ENCODE measurements around the gene NCOA7.

DNA sequence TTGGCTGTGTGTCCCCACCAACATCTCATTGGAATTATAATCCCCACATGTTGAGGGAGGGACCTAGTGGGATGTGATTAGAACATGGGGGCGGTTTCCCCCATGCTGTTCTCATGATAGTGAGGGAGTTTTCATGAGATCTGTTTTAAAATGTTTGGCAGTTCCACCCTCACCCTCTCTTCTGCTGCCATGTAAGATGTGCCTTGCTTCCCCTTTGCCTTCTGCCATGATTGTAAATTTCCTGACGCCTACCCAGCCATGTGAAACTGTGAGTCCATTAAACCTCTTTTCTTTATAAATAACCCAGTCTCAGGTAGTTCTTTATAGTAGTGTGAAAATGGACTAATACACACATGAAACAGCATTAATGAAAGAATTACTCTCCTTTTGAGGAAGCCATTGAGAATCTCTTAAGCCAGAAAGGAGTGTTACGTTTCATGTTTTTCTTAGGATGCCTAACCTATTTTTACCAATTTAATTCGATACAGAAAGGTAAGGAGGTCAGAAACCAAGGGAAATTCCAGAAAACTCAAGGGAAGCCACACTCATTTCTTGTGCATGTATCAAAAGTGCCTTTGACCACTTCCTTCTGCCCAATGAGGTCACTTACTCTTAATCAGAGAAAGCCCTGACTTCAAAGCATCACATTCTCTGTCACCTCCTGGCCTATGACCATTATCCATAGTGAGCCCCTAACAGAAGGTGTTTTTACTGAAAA lies 141.1 kb downstream of the NCOA7 start:
- TF ChIP-seq POLR2A (IDR thresholded peaks at IDR 0.05; ENCODE audit: low read depth, low read length) = no peak
- no peak for TF ChIP-seq TAF1 (IDR thresholded peaks at IDR 0.05; ENCODE audit: borderline replicate concordance, low read depth, low read length)

All from GM12892 (cell line).